GM19468 (cell line): ENCODE results near the gene GLRA1.

ENCODE experiments used
- ATAC-seq: cut with Tn5 transposase; IDR thresholded peaks from one replicate; pipeline ENCODE4 v1.9.1; 2021; ENCODE audit warnings: mild to moderate bottlenecking, moderate library complexity, moderate number of reproducible peaks; ENCODE audit not compliant: unreplicated experiment; ENCODE audit errors: extremely low read depth

The GLRA1 gene

DNA sequence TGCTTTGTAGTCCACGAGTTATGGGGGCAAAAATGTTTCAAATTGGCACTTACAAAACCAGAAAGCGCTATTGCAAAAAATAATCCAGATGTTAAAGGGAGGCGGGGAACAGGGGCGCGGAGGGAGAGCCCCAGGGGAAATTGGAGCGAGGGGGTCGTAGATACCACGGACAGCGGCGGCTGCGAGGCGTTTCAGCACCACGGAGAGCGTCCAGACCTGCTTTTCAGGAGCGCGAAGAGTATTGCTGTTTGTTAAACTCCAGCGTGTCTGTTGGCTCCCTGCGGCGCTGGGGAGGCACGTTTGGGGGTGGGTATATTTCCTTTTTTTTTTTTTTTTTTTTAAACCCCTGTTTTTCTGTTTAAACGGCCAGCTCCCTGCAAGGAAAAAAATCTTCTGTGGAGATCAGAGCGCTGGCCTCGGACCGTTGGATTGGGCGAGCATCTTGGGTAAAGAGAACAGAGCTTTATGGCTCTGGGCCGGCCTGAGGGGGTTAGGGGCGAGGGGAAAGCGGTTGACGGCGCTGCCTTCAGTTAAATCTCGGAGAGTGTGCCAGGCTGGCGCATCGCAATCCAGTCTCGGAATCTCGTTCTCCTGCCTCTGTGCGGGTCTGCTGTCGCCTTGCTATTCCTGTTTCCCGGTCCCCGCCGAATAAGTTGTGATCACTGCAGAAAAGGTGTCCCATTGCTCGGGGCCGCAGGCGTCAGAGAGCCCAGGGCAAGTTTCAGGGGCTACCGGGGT is at the start of gene GLRA1:
Gene GLRA1 (minus strand): TSS at position 288 of the 738 bp plus-strand sequence. CDS start 302 bp downstream, outside the sequence.
- ATAC-seq = no peak

DNA sequence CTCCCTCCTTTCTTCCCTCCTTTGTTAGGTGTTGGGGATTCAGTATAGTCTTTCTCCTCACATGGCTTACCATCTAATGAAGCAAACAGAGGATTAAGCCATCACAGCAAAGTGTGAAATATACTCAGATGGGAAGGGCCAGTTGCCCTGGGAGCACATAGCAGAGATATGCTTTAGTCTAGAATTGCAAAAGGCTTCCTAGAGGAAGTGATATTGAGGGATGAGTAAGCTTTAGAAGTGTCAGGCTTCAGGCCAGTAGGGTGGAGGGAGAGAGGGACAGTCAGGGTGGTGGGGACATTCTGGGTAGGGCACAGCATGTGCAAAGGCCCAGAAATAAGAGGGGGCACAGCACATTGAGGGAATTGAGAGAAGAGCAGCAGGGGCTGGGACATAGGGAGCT is 46.2 kb upstream of the GLRA1 start:
- ATAC-seq = no peak

DNA sequence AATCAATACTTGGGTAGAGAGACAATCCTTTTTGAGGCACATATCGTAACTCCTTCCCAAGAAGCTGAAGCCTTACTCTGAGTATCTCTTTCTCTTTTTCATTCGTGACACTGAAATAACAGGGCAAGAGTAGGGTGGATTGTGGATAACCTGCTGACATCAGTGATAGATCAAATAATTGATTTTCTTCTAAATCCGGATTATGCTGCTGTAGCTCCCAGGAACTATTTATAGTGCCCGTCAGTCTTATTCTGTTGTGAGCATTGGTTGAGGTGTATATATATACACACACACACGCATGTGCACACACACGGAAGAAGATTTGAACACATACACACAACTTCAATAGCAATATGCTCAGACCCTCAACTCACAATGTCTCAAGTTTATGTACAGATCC is 43.2 kb upstream of the GLRA1 start:
- no peak for ATAC-seq

DNA sequence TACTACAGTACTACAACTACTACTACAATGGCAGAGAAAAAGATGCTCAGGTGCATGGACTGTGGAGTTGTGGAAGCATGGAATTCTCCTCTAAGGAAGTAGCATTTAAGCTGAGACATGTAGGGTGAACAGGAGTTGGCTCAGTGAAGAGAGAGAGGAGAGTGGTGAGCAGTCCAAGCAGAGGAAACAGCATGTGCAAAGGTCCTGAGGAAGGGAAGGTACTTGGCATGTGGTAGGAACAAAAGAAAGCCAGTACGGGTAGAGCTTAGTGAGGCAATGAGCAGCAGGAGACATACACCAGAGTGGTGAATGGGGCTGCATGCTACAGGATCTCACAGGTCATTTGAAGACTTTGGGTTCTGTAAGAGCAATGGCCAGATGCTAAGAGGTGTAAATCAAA is 41.4 kb upstream of the GLRA1 start:
- no peak for ATAC-seq

GRCh38 chr5:151964471-151964870 is 39.8 kb upstream of the GLRA1 start:
- ATAC-seq = no peak

- no peak for ATAC-seq
Observed at GRCh38 chr5:151961557-151961956, 36.9 kb upstream of the GLRA1 start.

DNA sequence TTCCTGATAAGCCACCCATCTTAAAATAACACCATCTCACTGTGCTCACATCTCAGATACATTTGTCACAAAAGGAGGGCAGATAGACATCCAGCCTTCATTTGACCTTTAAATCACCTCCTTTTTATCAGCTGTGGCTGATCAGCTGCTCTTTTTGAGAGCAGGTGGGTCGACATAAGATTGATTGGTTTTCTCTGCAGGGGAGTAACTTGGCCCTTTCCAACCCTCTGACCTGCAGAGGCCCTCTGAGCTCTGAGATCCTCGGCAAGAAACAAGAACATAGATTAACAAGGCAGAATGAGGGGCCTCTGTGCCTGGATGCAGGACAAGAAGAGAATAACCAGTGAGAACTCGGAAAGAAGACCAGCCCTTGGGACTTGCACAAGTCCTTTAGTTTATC is 33.5 kb upstream of the GLRA1 start:
- no peak for ATAC-seq

- ATAC-seq = no peak
Observed at GRCh38 chr5:151956725-151957124, 32.1 kb upstream of the GLRA1 start.

DNA sequence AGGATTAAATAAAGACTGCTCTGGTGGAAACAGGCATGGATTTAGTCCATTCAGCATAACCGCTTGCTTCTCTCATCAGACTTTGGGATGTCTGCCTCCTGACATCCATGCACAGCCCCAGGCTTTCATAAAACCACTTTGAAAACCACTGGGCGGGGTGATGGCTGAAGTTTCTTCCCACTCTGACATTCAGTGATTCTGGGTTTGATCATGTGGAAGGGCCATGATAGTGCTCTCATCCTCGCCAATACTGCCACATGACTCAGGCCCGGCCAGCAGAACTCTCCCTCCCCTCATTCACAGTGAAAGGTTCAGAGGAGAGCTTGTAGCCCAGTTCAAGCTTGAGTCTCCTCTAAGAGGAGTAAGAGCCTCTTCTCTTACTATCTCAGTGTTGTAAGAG is 29.6 kb upstream of the GLRA1 start:
- ATAC-seq = no peak

DNA sequence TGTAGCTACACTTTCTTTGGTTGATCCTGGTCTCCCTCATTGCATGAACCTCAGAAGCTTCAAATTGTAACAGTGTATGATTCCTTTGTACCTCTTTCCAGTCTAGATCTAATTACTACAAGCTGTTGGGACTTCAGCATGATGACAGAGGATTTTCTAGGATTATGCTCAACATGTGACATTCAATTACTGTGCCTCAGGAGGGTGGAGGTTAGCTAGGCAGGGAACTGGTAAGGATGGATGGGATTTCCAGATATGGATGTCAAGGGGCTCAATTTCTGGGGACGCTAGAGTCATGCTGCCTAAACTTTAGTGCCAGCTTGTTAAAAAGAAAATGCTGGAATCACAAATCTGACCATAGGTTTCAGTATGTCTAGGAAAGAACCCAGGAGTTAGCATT is 29.2 kb upstream of the GLRA1 start:
- ATAC-seq = no peak

DNA sequence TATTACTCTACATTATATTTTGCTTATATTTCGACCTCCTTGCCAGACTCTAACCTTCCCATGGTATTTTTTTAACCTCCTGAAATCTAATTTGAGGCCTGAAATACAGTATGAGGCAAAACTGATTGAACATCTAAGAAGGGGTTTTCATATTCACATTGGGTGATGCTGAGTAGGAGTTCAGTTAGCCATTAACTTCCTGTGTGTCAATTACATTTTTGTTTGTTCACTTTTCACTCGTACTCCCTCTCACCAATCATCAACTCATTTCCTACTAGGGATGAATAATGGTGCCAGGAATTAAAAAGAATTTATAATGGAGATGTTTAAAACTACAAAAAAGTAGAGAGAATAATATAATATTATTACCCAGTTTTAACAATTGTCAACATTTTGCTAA is 27.6 kb upstream of the GLRA1 start:
- no peak for ATAC-seq

- ATAC-seq = no peak
Observed at GRCh38 chr5:151950706-151951105, 26.1 kb upstream of the GLRA1 start.

DNA sequence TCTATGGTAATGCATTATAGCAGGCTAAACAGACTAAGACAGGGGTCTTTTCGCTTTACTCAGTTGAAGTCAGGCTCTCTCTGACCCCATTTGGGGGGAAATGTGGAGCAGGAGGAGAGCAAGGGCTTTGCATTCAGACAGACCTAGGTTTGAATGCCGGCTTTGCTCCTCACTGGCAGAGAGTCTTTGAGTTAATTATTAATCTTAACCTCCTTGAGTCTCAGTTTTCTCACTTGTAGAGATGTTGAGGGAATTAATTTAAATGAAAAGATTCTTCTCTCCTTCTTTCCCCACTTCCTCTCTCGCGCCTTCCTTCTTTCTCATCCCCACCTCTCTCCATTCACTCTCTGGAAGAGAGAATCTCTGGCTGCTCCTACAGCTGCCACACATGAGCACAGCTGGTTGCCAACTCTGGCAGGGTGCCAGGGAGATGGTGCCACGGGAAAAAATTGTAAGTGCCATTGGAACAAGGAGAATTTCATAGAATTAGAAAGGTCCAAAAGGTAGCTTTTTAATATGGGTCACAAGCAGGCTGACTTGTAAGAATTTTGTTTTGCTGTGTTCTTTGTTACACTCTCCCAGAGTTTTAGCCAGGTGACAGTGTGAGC is 25.2 kb upstream of the GLRA1 start:
- ATAC-seq = no peak

DNA sequence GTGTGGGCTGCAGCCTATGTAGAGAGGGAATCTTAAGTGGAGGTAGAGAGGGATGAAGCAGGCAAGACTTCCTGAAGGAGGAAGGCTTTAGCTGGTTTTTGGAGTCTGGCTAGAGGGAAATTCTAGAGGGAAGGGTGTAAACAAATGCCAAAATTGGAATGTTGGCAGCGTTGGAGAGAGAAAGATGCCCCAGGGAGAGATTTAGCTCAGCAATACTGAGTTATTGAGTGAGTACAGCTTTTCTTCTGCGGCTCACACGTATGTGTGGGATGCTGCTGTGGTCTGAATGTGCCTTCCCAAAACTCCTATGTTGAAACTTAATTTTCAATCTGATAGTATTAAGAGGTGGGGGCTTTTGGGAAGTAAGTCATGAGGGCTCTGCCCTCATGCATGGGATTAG is 24.5 kb upstream of the GLRA1 start:
- ATAC-seq = no peak

- no peak for ATAC-seq
Observed at GRCh38 chr5:151947931-151948608, 23.4 kb upstream of the GLRA1 start.

DNA sequence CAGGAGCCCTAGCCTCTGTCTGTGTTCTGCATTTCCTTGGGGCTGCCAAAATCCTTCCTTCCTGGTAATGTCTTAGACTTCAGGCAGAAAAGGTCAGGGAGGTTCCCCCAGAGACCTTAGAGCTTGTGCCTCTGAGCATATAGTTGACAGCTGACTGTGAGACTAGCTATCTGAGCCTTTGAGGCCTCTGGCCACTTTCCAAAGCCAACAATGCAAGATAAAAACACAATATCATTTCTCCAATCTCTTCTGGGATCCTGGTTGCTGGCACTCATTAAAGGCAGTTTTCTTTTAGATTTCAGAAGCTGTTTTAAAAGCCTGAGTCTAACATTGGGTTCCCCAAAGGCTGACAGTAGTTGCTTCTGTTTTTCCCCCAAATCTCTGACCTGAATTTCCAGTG is 13.2 kb upstream of the GLRA1 start:
- ATAC-seq = no peak

DNA sequence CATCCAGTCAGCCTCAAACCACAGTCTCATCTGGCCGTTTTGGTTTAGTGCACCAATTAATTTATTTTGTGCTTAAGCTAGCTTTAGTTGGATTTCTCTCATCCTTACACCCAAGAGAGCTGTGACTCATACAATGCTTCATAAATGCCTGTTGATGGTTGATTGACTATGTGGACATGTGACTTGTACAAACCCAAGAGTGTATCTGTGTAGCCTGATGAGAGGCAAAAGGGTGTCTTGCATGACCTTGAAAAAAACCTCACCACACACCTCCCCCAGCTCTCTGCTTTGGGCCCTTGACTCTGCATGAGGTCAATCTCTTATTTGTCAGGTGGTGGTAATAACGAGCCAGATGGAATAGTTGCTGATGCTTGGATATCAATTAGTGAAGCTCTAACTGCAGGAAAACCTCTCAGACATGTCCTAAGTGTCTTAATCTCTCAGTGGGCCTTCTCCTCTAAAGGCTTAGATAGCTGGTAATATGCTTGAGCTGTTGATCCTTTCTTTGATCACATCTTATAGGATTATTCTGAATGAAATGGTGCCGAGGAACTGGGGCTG is 10.6 kb upstream of the GLRA1 start:
- no peak for ATAC-seq

DNA sequence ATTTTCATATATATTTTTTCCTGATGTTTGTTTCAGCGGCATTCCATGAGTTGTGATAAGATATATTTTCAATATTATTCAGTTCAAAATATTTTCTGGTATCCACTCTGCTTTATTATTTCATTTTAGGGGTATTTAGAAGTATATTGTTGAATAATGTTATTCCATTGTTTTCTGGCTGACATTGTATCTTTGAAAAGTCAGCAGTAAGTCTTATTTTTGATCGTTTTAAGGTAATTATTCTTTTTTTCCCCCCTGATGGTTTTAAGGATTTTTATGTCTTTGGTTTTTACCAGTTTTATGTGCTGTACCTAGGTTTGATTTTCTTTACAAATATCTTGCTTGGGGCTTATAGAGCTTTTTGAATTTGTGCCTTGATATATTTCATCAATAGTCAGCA is 6.6 kb upstream of the GLRA1 start:
- no peak for ATAC-seq

DNA sequence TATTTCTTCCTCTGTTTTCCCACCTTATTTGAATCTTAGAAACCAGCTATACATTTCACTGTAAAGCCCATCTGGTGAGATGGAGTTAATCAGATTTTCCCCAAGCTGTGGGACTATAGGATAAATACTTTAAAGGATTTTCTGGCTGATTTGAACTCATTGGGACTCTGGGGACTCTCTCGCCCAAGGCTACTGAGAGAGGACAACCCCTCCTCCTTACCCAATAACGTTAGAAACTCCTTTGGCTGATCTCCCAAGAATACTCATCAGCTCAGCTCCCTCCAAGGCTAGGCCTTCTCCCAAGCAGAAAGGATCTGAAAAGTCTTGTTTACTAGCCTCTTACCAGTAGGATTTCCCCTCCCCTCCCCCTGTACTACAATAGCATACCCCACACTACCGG is 1.5 kb upstream of the GLRA1 start:
- ATAC-seq = no peak

DNA sequence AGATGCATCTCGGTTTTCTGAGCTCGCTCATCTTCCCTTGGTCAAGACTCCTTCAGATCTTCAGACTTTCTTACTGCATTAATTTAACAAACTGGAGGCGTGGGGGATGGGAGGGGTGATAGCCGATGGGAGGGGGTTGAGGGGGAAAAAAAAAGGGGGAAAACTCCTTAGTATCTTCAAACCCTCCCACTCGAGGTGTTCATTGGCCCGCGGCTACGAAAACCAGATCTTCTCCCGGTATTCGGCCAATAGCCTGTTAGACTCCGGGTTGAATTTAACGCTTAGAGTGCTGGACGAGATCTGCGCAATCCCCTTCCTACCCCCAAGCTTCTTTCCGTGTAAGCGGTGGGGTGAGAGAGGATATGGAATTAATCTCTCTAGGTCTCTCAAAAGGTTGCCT is 689 bp upstream of the GLRA1 start:
- no peak for ATAC-seq

- no peak for ATAC-seq
Observed at GRCh38 chr5:151923866-151924476, 680 bp downstream of the GLRA1 start.
